LNCaP clone FGC (cell line): ENCODE data around the gene KIF1B.
"Not testable (repeated sequence)": the region's sequence is repeated elsewhere in the genome, so short reads cannot be mapped to it uniquely, and the experiment has no call there.

Experiments
- DNase-seq: peaks from one replicate; pipeline ENCODE4 v3.0.0-alpha.2; 2011; ENCODE audit warnings: low read depth
- H3K4me3 ChIP-seq: 2 replicates; pipeline ENCODE4 v1.5.1; 2011; ENCODE audit warnings: mild to moderate bottlenecking, low read depth, low read length, control low read depth
- TF ChIP-seq, protein P1 (sequence below): IDR thresholded peaks from 2 replicates; pipeline ENCODE4 v1.5.1; 2012; ENCODE audit warnings: mild to moderate bottlenecking; ENCODE audit not compliant: control insufficient read depth, insufficient read depth; ENCODE audit errors: extremely low read depth

KIF1B gene

DNA sequence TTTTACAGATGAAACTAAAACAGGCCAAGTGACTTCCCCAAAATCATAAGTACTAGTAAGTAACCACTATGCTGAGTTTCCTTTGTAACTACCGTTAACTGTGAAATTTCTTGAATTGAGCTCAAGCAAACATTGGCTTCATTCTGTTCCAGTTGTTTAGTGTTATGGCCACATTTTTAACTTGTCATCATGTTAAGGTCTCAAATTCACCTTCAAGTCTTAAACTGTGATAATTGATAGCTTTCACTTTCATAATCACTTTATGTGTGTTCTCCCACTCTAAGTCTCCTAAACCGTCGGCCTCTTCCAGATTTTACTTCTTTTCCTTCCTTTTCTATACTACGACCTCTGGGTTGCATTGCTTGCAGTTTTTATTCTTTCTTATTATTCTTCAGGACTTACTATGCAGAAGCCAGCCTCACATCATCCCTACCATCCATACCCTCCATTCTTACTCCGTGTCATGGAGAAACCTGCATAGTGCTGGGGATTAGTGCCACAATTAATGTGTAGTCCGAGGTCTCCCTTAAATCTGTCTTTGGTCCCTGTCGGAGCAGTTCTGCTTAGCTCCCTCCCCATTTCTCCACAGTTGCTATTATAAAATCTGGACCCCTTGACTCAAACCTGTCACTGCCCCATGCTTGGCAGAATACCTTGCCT, 5.8 kb downstream of the KIF1B start:
- TF ChIP-seq, protein P1, sequence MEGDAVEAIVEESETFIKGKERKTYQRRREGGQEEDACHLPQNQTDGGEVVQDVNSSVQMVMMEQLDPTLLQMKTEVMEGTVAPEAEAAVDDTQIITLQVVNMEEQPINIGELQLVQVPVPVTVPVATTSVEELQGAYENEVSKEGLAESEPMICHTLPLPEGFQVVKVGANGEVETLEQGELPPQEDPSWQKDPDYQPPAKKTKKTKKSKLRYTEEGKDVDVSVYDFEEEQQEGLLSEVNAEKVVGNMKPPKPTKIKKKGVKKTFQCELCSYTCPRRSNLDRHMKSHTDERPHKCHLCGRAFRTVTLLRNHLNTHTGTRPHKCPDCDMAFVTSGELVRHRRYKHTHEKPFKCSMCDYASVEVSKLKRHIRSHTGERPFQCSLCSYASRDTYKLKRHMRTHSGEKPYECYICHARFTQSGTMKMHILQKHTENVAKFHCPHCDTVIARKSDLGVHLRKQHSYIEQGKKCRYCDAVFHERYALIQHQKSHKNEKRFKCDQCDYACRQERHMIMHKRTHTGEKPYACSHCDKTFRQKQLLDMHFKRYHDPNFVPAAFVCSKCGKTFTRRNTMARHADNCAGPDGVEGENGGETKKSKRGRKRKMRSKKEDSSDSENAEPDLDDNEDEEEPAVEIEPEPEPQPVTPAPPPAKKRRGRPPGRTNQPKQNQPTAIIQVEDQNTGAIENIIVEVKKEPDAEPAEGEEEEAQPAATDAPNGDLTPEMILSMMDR: no peak
- no peak for DNase-seq

DNA sequence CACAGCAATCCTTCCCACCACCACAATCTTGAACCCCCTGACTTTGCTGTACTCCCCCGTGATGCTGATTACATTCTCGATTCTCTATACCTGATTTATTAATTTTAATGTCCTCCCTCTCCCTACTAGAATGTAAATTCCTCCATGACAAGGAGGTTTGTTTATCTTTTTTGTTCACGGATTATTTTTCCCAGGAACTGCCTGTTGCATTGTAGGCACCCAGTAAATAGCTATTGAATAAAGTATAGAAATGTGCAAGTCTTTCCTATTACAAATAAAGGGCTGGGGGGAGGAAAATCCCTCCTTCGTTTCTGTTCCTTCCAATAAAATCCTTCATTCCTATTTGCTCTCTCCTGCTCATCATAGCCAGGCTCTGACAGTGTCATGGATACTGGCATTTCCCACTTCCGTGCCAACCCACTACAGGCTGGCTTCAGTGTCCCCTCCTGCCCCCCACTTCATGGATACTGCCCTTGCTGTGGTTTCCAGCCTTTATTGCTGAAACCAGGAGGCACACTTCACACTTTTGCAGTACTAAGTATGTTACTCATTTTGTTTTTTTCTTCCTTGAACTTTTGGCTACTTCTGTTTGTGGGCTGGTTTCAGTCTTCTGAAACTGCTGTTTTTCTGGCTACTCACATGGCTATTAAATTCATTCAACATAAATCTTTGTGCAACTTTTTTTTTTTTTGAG, 7.5 kb downstream of the KIF1B start:
- no peak overlapping the region for H3K4me3 ChIP-seq
- no peak for DNase-seq
- TF ChIP-seq, protein P1: no peak

More for the DNA sequence above, 5.8 kb downstream of the KIF1B start:
- H3K4me3 ChIP-seq: no peak overlapping the region

DNA sequence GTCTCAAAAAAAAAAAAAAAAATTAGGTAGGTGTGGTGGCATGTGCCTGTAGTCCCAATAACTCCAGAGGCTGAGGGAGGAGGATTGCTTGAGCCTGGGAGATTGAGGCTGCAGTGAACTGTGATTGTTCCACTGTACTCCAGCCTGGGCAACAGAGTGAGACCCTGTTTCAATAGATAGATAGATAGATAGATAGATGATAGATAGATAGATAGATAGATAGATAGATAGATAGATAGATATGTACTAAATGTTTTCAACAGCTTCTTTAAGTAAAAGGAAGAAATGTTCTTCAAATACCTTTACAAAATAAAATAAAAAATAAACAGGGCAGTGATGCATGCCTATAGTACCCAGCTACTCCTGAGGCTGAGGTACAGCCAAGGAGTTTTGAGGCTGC, 9.8 kb downstream of the KIF1B start:
- H3K4me3 ChIP-seq: no peak overlapping the region
- TF ChIP-seq, protein P1: no peak
- DNase-seq: no peak

DNA sequence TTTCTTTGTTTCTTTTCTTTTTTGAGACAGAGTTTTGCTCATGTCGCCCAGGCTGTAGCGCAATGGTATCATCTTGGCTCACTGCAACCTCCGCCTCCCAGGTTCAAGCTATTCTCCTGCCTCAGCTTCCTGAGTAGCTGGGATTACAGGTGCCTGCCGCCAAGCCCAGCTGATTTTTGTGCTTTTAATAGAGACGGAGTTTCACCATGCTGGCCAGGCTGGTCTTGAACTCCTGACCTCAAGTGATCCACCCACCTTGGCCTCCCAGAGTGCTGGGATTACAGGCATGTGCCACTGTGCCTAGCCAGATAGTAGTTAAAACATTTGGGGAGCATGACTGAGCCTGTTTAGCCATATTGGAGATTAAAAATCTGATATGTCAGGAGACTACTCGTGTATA, 10.3 kb downstream of the KIF1B start:
- DNase-seq, H3K4me3 ChIP-seq: not testable (repeated sequence)

DNA sequence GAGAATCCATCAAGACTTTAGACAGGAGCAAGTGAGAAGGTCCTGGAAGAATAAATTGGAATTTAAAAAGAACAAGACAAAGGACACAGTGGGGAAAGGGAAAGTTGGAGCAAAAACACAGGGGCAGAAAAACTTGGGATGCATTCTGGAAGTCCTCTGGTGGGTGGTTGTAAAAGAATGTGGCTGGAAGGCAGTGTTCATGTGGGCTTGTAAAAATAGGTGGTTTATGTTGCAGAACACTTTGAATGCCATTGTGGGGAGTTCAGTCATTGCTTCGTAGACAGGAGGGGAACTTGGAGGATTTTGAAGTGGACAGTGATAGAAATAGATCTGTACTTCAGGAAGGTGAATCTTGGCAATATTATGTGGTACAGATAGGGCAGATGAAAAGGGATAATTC, 15.2 kb downstream of the KIF1B start:
- TF ChIP-seq, protein P1: no peak
- no peak overlapping the region for H3K4me3 ChIP-seq
- DNase-seq: no peak

DNA sequence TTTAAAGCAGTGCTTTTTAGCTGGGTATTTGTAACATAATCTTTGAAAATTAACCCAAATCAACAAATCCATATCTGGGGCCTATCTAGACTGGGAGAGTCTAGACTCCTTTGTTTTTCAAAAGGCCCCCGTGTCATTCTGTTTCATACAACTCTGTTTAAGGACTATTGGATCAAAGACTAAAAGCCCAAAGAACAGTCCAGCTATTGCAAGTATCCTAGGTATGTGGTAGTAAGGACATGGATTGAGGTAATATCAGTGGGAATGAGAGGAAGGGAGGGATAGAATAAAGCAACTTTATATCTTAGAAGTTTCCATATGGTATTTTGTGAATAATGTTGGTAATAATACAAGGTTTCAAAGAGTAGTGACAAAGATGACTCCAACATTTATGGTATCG, 18.2 kb downstream of the KIF1B start:
- TF ChIP-seq, protein P1: no peak
- no peak for DNase-seq
- H3K4me3 ChIP-seq: no peak overlapping the region

DNA sequence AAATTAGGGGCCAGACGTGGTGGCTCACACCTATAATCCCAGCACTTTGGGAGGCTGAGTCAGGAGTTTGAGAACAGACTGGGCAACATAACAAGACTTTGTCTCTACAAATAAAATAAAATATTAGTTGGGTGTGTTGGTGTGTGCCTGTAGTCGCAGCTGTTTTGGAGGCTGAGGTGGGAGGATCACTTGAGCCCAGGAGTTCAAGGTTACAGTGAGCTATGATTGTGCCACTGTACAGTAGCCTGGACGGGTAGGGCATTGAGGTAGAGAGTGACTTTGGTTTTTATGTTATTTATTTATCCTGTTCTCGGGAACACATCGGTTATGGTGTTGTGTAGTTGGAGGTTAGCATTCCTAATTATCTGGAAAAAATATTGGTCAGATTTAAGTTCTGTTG, 19.5 kb downstream of the KIF1B start:
- no peak for DNase-seq
- TF ChIP-seq, protein P1: no peak
- H3K4me3 ChIP-seq: no peak overlapping the region
